ENCODE measurements around the gene ZNF692. TPM values are rescaled to one million over a fixed set of nuclear protein-coding genes. Genes with fewer than 3 reads are reported as not detected.

The ZNF692 gene
- total and polyA plus RNA-seq, 2 of the 13 experiments (the other 11 are each of a cell fraction or from before 2014, with no cell fraction given) = 27.3 to 45.8 TPM

DNA sequence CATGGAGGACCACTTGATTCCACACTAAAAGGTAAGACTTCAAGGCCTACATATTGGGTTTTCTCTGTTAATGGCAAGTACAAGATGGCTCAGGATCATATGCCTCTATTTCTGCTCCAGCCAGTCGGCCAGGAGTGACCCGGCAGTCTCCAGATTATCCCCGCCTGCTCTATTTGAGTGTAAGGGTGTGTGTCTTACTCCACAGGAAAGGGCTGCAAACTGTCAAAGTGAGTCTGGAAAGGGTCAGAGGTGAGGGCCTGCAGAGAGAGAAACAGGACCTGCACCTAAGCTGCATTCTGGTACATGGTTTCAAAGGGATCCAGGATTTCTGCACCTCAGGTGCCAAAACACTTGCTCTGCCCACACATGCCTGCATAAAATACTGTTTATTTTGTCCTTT, 9.2 kb downstream of the ZNF692 start:
- FAIRE-seq = no peak
- DNase-seq (ENCODE audit: low spot score) = no peak
- no peak overlapping the region for H3K4me3 ChIP-seq (replicated peaks in 1 of 3; ENCODE audit: insufficient read depth in 1 of 3, low read depth in 2 of 3, low read length in 3 of 3)
- ChIA-PET POLR2A (interaction anchor here (1.3 kb wide), 2 partner anchors 10 to 11 kb away, joined by 3 to 6 read pairs; partner anchors contain the start of gene ZNF672), CTCF (ENCODE audit: low intra/inter-chr PET ratio, low total read pairs) (no interaction called here)
- no CpG with 5 or more reads among the region's 3 CpGs for WGBS (ENCODE audit: low lambda C conversion rate)
- intact Hi-C loops (cut with micrococcal nuclease; ENCODE audit: unreplicated experiment) = no loop called here
- no peak overlapping the region for H3K27ac ChIP-seq (ENCODE audit: extremely low read length, insufficient read depth, low read length)
- no peak overlapping the region for H2AFZ ChIP-seq (ENCODE audit: low read length)
- in situ Hi-C loops (cut with HindIII; ENCODE audit: extremely low pct_ligation_motif_present, low pct_unique_long_range_greater_than_20kb) = no loop called here
- H3K79me2 ChIP-seq (ENCODE audit: insufficient read depth, low read length) = no peaks in the 10 kb centered on the region
- H3K36me3 ChIP-seq (replicated peaks in 1 of 2; ENCODE audit: control insufficient read depth in 1 of 2, insufficient read depth in 2 of 2, low read length in 2 of 2) = peaks cover 25 to 68% of the 10 kb centered on the region in 2 experiments
- ATAC-seq = no peak
- no peak overlapping the region for H3K4me2 ChIP-seq (ENCODE audit: low read depth, low read length)
- H3K9ac ChIP-seq (ENCODE audit: insufficient read depth, low read depth, low read length) = no peak overlapping the region
- BruUV-seq (replicated peaks) = no TSS peak
- 0 out of 2 replicates have a peak, but pooled peaks cover 3% of the 10 kb centered on the region for H4K20me1 ChIP-seq (ENCODE audit: insufficient read depth, low read length)
- H3K4me1 ChIP-seq (ENCODE audit: insufficient read depth, low read length) = no peaks in the 10 kb centered on the region
- no peaks in the 10 kb centered on the region for H3K9me3 ChIP-seq (ENCODE audit: low read length)
- H3K27me3 ChIP-seq (ENCODE audit: control insufficient read depth in 1 of 2, insufficient read depth in 2 of 2, low read length in 2 of 2) = no peaks in the 10 kb centered on the region
- TF ChIP-seq HIVEP1 (CRISPR knock-in tag; IDR thresholded peaks at IDR 0.05) = no peak
- TF ChIP-seq, protein P1, sequence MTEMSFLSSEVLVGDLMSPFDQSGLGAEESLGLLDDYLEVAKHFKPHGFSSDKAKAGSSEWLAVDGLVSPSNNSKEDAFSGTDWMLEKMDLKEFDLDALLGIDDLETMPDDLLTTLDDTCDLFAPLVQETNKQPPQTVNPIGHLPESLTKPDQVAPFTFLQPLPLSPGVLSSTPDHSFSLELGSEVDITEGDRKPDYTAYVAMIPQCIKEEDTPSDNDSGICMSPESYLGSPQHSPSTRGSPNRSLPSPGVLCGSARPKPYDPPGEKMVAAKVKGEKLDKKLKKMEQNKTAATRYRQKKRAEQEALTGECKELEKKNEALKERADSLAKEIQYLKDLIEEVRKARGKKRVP (CRISPR knock-in tag; IDR thresholded peaks at IDR 0.05) = no peak
- TF ChIP-seq, protein P2, sequence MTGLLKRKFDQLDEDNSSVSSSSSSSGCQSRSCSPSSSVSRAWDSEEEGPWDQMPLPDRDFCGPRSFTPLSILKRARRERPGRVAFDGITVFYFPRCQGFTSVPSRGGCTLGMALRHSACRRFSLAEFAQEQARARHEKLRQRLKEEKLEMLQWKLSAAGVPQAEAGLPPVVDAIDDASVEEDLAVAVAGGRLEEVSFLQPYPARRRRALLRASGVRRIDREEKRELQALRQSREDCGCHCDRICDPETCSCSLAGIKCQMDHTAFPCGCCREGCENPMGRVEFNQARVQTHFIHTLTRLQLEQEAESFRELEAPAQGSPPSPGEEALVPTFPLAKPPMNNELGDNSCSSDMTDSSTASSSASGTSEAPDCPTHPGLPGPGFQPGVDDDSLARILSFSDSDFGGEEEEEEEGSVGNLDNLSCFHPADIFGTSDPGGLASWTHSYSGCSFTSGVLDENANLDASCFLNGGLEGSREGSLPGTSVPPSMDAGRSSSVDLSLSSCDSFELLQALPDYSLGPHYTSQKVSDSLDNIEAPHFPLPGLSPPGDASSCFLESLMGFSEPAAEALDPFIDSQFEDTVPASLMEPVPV (CRISPR knock-in tag; IDR thresholded peaks at IDR 0.05) = no peak
- TF ChIP-seq SIX1 (CRISPR knock-in tag; IDR thresholded peaks at IDR 0.05; ENCODE audit: borderline replicate concordance) = no peak
- no peak for TF ChIP-seq ZNF629 (CRISPR knock-in tag; conservative IDR thresholded peaks at IDR 0.05)
- TF ChIP-seq, protein P3, sequence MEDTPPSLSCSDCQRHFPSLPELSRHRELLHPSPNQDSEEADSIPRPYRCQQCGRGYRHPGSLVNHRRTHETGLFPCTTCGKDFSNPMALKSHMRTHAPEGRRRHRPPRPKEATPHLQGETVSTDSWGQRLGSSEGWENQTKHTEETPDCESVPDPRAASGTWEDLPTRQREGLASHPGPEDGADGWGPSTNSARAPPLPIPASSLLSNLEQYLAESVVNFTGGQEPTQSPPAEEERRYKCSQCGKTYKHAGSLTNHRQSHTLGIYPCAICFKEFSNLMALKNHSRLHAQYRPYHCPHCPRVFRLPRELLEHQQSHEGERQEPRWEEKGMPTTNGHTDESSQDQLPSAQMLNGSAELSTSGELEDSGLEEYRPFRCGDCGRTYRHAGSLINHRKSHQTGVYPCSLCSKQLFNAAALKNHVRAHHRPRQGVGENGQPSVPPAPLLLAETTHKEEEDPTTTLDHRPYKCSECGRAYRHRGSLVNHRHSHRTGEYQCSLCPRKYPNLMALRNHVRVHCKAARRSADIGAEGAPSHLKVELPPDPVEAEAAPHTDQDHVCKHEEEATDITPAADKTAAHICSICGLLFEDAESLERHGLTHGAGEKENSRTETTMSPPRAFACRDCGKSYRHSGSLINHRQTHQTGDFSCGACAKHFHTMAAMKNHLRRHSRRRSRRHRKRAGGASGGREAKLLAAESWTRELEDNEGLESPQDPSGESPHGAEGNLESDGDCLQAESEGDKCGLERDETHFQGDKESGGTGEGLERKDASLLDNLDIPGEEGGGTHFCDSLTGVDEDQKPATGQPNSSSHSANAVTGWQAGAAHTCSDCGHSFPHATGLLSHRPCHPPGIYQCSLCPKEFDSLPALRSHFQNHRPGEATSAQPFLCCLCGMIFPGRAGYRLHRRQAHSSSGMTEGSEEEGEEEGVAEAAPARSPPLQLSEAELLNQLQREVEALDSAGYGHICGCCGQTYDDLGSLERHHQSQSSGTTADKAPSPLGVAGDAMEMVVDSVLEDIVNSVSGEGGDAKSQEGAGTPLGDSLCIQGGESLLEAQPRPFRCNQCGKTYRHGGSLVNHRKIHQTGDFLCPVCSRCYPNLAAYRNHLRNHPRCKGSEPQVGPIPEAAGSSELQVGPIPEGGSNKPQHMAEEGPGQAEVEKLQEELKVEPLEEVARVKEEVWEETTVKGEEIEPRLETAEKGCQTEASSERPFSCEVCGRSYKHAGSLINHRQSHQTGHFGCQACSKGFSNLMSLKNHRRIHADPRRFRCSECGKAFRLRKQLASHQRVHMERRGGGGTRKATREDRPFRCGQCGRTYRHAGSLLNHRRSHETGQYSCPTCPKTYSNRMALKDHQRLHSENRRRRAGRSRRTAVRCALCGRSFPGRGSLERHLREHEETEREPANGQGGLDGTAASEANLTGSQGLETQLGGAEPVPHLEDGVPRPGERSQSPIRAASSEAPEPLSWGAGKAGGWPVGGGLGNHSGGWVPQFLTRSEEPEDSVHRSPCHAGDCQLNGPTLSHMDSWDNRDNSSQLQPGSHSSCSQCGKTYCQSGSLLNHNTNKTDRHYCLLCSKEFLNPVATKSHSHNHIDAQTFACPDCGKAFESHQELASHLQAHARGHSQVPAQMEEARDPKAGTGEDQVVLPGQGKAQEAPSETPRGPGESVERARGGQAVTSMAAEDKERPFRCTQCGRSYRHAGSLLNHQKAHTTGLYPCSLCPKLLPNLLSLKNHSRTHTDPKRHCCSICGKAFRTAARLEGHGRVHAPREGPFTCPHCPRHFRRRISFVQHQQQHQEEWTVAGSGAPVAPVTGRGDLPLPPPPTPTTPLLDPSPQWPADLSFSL (CRISPR knock-in tag; IDR thresholded peaks at IDR 0.05) = no peak
- no peak for TF ChIP-seq ZNF3 (CRISPR knock-in tag; IDR thresholded peaks at IDR 0.05)
- no peak for TF ChIP-seq ZBTB38 (CRISPR knock-in tag; IDR thresholded peaks at IDR 0.05)
- no peak for TF ChIP-seq NRL (CRISPR knock-in tag; IDR thresholded peaks at IDR 0.05; ENCODE audit: borderline replicate concordance)
- TF ChIP-seq HCFC1 (IDR thresholded peaks at IDR 0.05; ENCODE audit: low read depth, low read length) = no peak
- no peak for TF ChIP-seq PAF1 (CRISPR knock-in tag; IDR thresholded peaks at IDR 0.05)
- TF ChIP-seq, protein P4, sequence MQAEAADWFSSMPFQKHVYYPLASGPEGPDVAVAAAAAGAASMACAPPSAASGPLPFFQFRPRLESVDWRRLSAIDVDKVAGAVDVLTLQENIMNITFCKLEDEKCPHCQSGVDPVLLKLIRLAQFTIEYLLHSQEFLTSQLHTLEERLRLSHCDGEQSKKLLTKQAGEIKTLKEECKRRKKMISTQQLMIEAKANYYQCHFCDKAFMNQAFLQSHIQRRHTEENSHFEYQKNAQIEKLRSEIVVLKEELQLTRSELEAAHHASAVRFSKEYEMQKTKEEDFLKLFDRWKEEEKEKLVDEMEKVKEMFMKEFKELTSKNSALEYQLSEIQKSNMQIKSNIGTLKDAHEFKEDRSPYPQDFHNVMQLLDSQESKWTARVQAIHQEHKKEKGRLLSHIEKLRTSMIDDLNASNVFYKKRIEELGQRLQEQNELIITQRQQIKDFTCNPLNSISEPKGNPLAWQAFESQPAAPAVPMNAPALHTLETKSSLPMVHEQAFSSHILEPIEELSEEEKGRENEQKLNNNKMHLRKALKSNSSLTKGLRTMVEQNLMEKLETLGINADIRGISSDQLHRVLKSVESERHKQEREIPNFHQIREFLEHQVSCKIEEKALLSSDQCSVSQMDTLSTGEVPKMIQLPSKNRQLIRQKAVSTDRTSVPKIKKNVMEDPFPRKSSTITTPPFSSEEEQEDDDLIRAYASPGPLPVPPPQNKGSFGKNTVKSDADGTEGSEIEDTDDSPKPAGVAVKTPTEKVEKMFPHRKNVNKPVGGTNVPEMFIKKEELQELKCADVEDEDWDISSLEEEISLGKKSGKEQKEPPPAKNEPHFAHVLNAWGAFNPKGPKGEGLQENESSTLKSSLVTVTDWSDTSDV (CRISPR knock-in tag; IDR thresholded peaks at IDR 0.05) = no peak
- TF ChIP-seq RARA (CRISPR knock-in tag; IDR thresholded peaks at IDR 0.05) = no peak
- no peak for TF ChIP-seq EHMT2 (IDR thresholded peaks at IDR 0.05; ENCODE audit: borderline replicate concordance, low read depth, low read length)

Data from HepG2 (cell line).